K562 (cell line): ENCODE data around the gene NOP16. TPM values are rescaled to one million over a fixed set of nuclear protein-coding genes. Genes with fewer than 3 reads are reported as not detected.

Source experiments
- ATF4 ChIP-seq: fragments of 450-650 bp; formaldehyde crosslinking; IDR thresholded peaks from 2 replicates; pipeline ENCODE4 v1.4.0; 2022; ENCODE audit warnings: mild to moderate bottlenecking, moderate library complexity
- ATF7 ChIP-seq: fragments of 450-650 bp; IDR thresholded peaks from 2 replicates; pipeline ENCODE4 v1.7.1; 2014; ENCODE audit warnings: mild to moderate bottlenecking, moderate library complexity
- C11orf30 ChIP-seq: fragments of 450-650 bp; IDR thresholded peaks from 2 replicates; pipeline ENCODE4 v1.6.1; 2016; ENCODE audit warnings: low read depth, mild to moderate bottlenecking
- CAMTA2 ChIP-seq: fragments of 250-450 bp; sonication (Bioruptor Pico); conservative IDR thresholded peaks from 2 replicates; pipeline ENCODE4 v1.5.1; 2022
- CEBPG ChIP-seq, 3 experiments: fragments of 200-800 bp in 1 of 3; sonication (Bioruptor generic) in 1 of 3; sonication (generic) in 1 of 3; formaldehyde crosslinking in 1 of 3; IDR thresholded peaks in 2 of 3; conservative IDR thresholded peaks in 1 of 3; 2 replicates each; pipeline versions ENCODE4 v1.6.1 to v1.8.0; 2016 to 2022; ENCODE audit warnings: missing compliant biosample characterization in 2 of 3, missing genetic modification characterization in 2 of 3, mild to moderate bottlenecking in 1 of 3, missing genetic modification reagents in 1 of 3
- CREB3 ChIP-seq: fragments of 450-650 bp; conservative IDR thresholded peaks from 2 replicates; pipeline ENCODE4 v1.6.1; 2016; ENCODE audit warnings: missing genetic modification characterization, low read depth, mild to moderate bottlenecking, missing compliant biosample characterization, moderate library complexity
- EGR1 ChIP-seq: fragments of 450-650 bp; conservative IDR thresholded peaks from 2 replicates; pipeline ENCODE4 v1.6.1; 2017; ENCODE audit warnings: mild to moderate bottlenecking
- ESRRA ChIP-seq: fragments of 450-650 bp; IDR thresholded peaks from 2 replicates; pipeline ENCODE4 v1.6.1; 2014; ENCODE audit warnings: low read depth, mild to moderate bottlenecking, moderate library complexity, borderline replicate concordance
- MYNN ChIP-seq, 2 experiments: sonication (generic); formaldehyde crosslinking in 1 of 2; IDR thresholded peaks; 2 replicates each; pipeline versions ENCODE4 v1.5.0 to v1.6.1; 2016 to 2020; ENCODE audit warnings: antibody characterized with exemption in 1 of 2, missing genetic modification reagents in 1 of 2
- PHF21A ChIP-seq: fragments of 450-650 bp; IDR thresholded peaks from 2 replicates; pipeline ENCODE4 v1.6.1; 2017; ENCODE audit warnings: low read depth, borderline replicate concordance
- RHOXF2B ChIP-seq: fragments of 250-450 bp; sonication (Bioruptor Pico); conservative IDR thresholded peaks from 2 replicates; pipeline ENCODE4 v1.5.1; 2021
- TCF3 ChIP-seq: sonication (generic); formaldehyde crosslinking; IDR thresholded peaks from 2 replicates; pipeline ENCODE4 v1.4.0; 2020; ENCODE audit warnings: mild to moderate bottlenecking, missing genetic modification reagents
- THRB ChIP-seq: fragments of 450-650 bp; formaldehyde crosslinking; conservative IDR thresholded peaks from 2 replicates; pipeline ENCODE4 v1.4.0; 2022; ENCODE audit warnings: mild to moderate bottlenecking, missing genetic modification characterization
- TRIM24 ChIP-seq, 2 experiments: fragments of 450-650 bp; IDR thresholded peaks; 2 replicates each; pipeline ENCODE4 v1.6.1; 2016
- ZBTB2 ChIP-seq: fragments of 450-650 bp; IDR thresholded peaks from 2 replicates; pipeline ENCODE4 v1.6.1; 2016; ENCODE audit warnings: antibody characterized with exemption
- ZC3H8 ChIP-seq: fragments of 450-650 bp; IDR thresholded peaks from 2 replicates; pipeline ENCODE4 v1.6.1; 2017
- ZNF609 ChIP-seq: sonication (generic); formaldehyde crosslinking; IDR thresholded peaks from 2 replicates; pipeline ENCODE4 v1.8.1; 2023; ENCODE audit warnings: missing genetic modification reagents, mild to moderate bottlenecking, borderline replicate concordance
- ZNF696 ChIP-seq: fragments of 250-450 bp; sonication (Bioruptor Pico); conservative IDR thresholded peaks from 2 replicates; pipeline ENCODE4 v1.4.0; 2020; ENCODE audit warnings: mild to moderate bottlenecking, moderate library complexity
- polyA plus RNA-seq, 8 experiments: library from polyadenylated mRNA; depleted of rRNA in 4 of 8; stranded (reverse) in 5 of 8; unstranded in 3 of 8; fragments of >200 nt; fragmentation: Nextera tagmentation in 2 of 8; fragmentation: Illumina TruSeq in 1 of 8; extraction: Ambion mirVana in 2 of 8; extraction: Trizol in 1 of 8; gene quantifications; 2 replicates each; pipeline versions ENCODE4 v1.2.1 to v1.2.3, GENCODE V29; 2011 to 2014; ENCODE audit warnings: inconsistent platforms in 1 of 8, missing spikeins in 1 of 8
- total RNA-seq, 7 experiments: library from RNA; depleted of rRNA in 6 of 7; stranded (reverse); fragments of >200 nt in 6 of 7; fragmentation: Illumina TruSeq in 2 of 7; extraction: Trizol in 2 of 7; gene quantifications; 2 replicates each; pipeline versions ENCODE4 v1.2.1 to v1.2.3, GENCODE V29; 2011 to 2021; ENCODE audit warnings: low replicate concordance in 1 of 7

Gene NOP16
- total and polyA plus RNA-seq, 9 of the 15 experiments (the other 6 are each of a cell fraction or from before 2014, with no cell fraction given), result 92.5 to 342 (median 148) TPM

GRCh38 chr5:176341325-176342157 is 46.9 kb downstream of the NOP16 start (continued):
- no peak for TF ChIP-seq ZBTB2
- no peak for TF ChIP-seq PHF21A
- TF ChIP-seq C11orf30, result no peak
- peak; percentile 86 for TF ChIP-seq ESRRA
- TF ChIP-seq EGR1, result no peak
- no peak for TF ChIP-seq TRIM24 (IDR thresholded peaks at IDR 0.05)
- TF ChIP-seq CEBPG (CRISPR knock-in tag; IDR thresholded peaks at IDR 0.05), result no peak
- peak in 1 of 2 experiments; percentile 44; a peak in 1 of 4 replicates for TF ChIP-seq CEBPG (tag; conservative IDR thresholded peaks at IDR 0.05 in 1 of 2, IDR thresholded peaks at IDR 0.05 in 1 of 2)
- peak; percentile 74; the same call in 1 of the 2 replicates for TF ChIP-seq MYNN (IDR thresholded peaks at IDR 0.05)
- no peak for TF ChIP-seq MYNN (CRISPR knock-in tag; IDR thresholded peaks at IDR 0.05)
- no peak for TF ChIP-seq ZC3H8
- 0 out of 2 replicates have a peak, but pooled peaks have one; percentile 23 for TF ChIP-seq ATF7
- TF ChIP-seq ATF4 (CRISPR knock-in tag), result no peak
- TF ChIP-seq RHOXF2B (CRISPR knock-in tag), result no peak
- peak; percentile 41; the same call in 1 of the 2 replicates for TF ChIP-seq TCF3 (CRISPR knock-in tag)
- no peak for TF ChIP-seq CREB3
- TF ChIP-seq ZNF696 (CRISPR knock-in tag), result no peak
- TF ChIP-seq CAMTA2, result no peak
- no peak for TF ChIP-seq ZNF609 (CRISPR knock-in tag)
- no peak for TF ChIP-seq THRB (CRISPR knock-in tag)
